BE2C (cell line): ENCODE data around the gene UNK.
"Not testable (repeated sequence)": the region's sequence is repeated elsewhere in the genome, so short reads cannot be mapped to it uniquely, and the experiment has no call there.

Source experiments
- DNase-seq: peaks from one replicate; pipeline ENCODE4 v3.0.0-alpha.2; 2020
- H3K27me3 ChIP-seq: fragments of 250-450 bp; sonication (Bioruptor Pico); 2 replicates; pipeline ENCODE4 v1.5.1; 2020; ENCODE audit warnings: mild to moderate bottlenecking
- H3K36me3 ChIP-seq: fragments of 250-450 bp; sonication (Bioruptor Pico); 2 replicates; pipeline ENCODE4 v1.5.1; 2020; ENCODE audit warnings: mild to moderate bottlenecking
- H3K4me1 ChIP-seq: fragments of 250-450 bp; sonication (Bioruptor Pico); 2 replicates; pipeline ENCODE4 v1.5.1; 2020
- H3K4me3 ChIP-seq: 2 replicates; pipeline ENCODE4 v1.5.1; 2011; ENCODE audit warnings: low read depth, low read length
- H3K9me3 ChIP-seq: fragments of 250-450 bp; sonication (Bioruptor Pico); 2 replicates; pipeline ENCODE4 v1.5.1; 2020
- TF ChIP-seq, protein P1 (sequence below): IDR thresholded peaks from 2 replicates; pipeline ENCODE4 v1.5.1; 2012; ENCODE audit warnings: mild to moderate bottlenecking, low read depth, low read length

The UNK gene

DNA sequence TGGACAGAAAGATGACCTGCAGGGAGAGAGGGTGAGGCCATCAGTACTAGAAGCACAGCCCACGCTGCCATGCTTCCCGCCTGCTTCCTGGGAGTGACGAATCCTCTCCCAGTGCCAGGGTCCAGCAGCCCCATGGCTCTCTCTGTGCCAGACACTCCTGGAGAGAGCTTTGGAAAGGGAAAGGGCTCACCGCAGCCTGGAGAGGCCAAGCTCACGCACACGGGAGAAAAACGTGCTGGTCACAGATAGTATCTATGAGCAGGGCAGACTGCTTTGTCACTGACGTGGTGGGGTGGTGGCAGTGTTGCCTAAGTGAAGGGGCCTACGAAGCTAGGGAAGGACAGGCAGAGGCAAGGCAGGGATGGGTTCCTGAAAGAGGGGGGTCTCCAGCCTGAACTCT, 65.1 kb downstream of the UNK start:
- DNase-seq: no peak
- Histone ChIP-seq H3K36me3 (peaks cover 18% of the 10 kb centered on the region), H3K4me1 (peaks cover 16% of the 10 kb centered on the region), H3K9me3 (no peaks in the 10 kb centered on the region), H3K27me3 (no peaks in the 10 kb centered on the region), H3K4me3 (no peak overlapping the region)
- TF ChIP-seq, protein P1, sequence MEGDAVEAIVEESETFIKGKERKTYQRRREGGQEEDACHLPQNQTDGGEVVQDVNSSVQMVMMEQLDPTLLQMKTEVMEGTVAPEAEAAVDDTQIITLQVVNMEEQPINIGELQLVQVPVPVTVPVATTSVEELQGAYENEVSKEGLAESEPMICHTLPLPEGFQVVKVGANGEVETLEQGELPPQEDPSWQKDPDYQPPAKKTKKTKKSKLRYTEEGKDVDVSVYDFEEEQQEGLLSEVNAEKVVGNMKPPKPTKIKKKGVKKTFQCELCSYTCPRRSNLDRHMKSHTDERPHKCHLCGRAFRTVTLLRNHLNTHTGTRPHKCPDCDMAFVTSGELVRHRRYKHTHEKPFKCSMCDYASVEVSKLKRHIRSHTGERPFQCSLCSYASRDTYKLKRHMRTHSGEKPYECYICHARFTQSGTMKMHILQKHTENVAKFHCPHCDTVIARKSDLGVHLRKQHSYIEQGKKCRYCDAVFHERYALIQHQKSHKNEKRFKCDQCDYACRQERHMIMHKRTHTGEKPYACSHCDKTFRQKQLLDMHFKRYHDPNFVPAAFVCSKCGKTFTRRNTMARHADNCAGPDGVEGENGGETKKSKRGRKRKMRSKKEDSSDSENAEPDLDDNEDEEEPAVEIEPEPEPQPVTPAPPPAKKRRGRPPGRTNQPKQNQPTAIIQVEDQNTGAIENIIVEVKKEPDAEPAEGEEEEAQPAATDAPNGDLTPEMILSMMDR: no peak

DNA sequence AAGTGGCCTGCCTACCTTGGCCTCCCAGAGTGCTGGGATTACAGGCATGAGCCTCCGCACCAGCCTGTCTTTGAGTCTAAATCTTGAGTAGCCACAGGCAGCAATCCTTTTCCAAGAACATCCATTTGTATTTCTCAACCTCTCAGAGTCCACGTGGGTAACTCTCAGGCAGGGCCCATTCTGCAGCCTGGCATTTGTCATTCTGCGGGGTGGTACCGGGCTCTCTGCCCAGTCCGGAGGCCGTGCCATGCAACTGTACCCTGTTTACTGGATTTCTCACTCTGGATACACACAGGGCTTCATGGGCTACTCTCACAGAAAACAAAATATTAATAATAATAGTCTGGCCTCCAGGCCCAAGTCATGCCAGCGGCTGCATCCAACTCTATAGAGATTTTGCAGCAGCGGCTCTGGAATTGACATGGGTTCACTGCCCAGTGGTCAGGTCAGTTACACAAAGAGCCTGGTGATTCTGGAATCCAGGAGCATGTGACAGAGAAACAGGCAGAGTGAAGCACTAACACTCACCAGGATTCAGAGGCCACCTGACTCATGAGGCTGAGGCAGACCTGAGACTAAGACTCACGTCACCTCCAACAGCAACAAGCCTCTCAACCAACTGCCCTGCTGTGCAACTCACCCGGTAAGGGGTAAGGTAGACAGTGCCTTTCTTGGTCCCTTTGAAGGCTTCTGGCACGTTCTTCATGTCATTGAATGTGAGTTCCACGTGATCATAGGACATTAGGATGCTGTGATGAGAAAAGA, 66.5 kb downstream of the UNK start:
- Histone ChIP-seq H3K9me3 (no peaks in the 10 kb centered on the region), H3K27me3 (no peaks in the 10 kb centered on the region), H3K4me3 (no peak overlapping the region), H3K36me3 (peaks cover 18% of the 10 kb centered on the region), H3K4me1 (peaks cover 5% of the 10 kb centered on the region)
- DNase-seq: no peak
- TF ChIP-seq, protein P1: no peak

DNA sequence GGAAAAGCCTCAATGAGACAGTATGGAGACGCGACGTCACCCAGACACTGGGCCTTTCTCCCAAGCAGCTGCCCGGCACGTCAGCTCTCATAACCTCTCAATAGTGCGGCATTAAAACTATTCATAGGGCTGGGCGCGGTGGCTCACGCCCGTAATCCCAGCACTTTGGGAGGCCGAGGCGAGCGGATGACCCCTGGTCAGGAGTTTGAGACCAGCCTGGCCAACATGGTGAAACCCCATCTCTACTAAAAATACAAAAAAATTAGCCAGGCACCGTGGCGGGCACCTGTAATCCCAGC, 67.0 kb downstream of the UNK start:
- DNase-seq, H3K9me3 ChIP-seq, H3K27me3 ChIP-seq, H3K4me3 ChIP-seq, H3K4me1 ChIP-seq: not testable (repeated sequence)
- H3K36me3 ChIP-seq: peaks cover 18% of the 10 kb centered on the region

DNA sequence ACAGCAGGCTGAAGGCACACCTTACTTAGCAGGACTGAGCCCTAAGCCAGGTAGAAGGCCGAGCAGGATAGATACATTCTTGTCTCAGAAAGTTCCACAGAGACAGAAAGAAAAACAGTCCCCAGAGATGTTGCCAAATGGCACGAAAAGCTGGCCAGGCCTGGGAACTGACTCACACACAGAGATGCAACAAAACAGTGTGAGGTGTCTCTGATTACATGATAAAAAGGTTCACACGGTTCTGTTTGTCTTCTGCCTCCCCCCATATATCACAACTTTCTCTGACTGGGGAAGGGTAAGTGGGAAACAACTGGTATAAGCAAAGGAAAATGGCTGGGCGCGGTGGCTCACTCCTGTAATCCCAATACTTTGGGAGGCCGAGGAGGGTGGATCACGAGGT, 68.8 kb downstream of the UNK start:
- DNase-seq: no peak
- H3K27me3 ChIP-seq: no peaks in the 10 kb centered on the region
- H3K9me3 ChIP-seq: no peaks in the 10 kb centered on the region
- H3K4me3 ChIP-seq: no peak overlapping the region
- H3K4me1 ChIP-seq: peaks cover 5% of the 10 kb centered on the region
- H3K36me3 ChIP-seq: peaks cover 3% of the 10 kb centered on the region; the same call in 1 of the 2 replicates
- TF ChIP-seq, protein P1: no peak

DNA sequence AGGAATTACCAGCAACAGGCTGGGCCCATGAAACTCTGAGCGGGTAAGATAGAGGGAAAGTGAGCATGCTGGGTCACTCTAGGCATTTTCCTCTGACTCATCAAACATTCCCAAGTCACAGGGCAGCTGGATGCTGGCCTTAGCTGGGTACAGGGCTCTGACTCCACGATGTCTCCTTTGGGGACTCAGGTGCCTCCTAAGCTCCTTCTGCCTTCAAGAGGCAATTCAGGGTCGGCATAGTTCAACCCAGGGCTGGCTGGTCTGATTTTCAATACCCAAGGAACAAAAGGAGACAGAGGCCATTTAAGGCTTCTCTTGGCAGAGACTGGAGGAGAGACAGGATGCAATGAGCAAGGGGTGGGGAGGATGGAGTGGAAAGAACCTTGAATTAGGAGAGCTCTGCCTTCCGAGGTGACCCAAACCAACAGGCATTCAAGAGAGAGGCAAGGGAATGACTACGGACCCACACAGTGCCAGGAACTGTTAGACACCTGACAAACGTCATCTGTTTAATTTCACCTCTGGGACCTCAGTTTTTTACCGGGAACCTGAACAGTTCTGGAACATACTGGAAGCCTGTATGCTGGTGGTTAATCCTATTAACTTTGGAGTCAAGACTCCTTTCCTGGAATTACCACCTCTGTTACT, 69.6 kb downstream of the UNK start:
- Histone ChIP-seq H3K9me3 (no peaks in the 10 kb centered on the region), H3K36me3 (0 out of 2 replicates have a peak, but pooled peaks cover 3% of the 10 kb centered on the region), H3K27me3 (no peaks in the 10 kb centered on the region), H3K4me3 (peak overlapping the region; percentile 59), H3K4me1 (peaks cover 5% of the 10 kb centered on the region)
- no peak for DNase-seq
- TF ChIP-seq, protein P1: no peak

DNA sequence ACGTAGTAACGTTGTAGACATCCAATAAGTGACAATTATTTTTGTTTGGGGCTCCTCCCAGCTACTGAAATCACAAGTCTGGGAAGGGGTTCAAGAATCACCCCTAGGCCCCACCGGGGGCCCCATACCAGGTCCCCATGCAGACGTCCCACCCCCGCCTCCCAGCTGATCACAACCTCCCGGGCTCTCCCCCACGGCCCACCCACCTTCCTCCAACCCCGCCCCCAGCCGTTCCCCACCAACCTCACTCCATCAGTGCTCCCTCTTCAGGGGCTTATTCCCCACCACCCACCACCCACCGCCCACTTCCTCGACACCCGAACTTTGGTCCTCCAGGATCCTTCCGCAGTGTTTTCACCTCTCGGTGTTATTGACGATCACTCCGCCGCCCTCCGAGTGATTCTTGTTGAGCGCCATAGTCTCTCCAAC, 70.3 kb downstream of the UNK start:
- H3K4me1 ChIP-seq: peaks cover 5% of the 10 kb centered on the region
- H3K9me3 ChIP-seq: no peaks in the 10 kb centered on the region
- no peaks in the 10 kb centered on the region for H3K27me3 ChIP-seq
- 0 out of 2 replicates have a peak, but pooled peaks cover 3% of the 10 kb centered on the region for H3K36me3 ChIP-seq
- peak overlapping the region; percentile 59 for H3K4me3 ChIP-seq
- DNase-seq: no peak
- TF ChIP-seq, protein P1: no peak
